ENCODE data around the gene TSHZ3.

TSHZ3 gene

GRCh38 chr19:31354799-31355664, 5.8 kb upstream of the TSHZ3 start:
- no peak for DNase-seq

- DNase-seq, result no peak
These were observed 5.1 kb upstream of the TSHZ3 start for GRCh38 chr19:31354316-31354715.

- no peak for DNase-seq
These were observed 4.6 kb upstream of the TSHZ3 start for GRCh38 chr19:31353833-31354232.

GRCh38 chr19:31352782-31353651, 3.8 kb upstream of the TSHZ3 start:
- DNase-seq, result no peak

- DNase-seq, result no peak
These were observed 3.1 kb upstream of the TSHZ3 start for GRCh38 chr19:31352296-31352781.

- DNase-seq, result no peak
These were observed 2.6 kb upstream of the TSHZ3 start for GRCh38 chr19:31351855-31352195.

- DNase-seq, result no peak
These were observed 2.0 kb upstream of the TSHZ3 start for GRCh38 chr19:31351056-31351854.

GRCh38 chr19:31350693-31351055, 1.4 kb upstream of the TSHZ3 start:
- DNase-seq, result peak; percentile 3

GRCh38 chr19:31350033-31350692, 927 bp upstream of the TSHZ3 start:
- no peak for DNase-seq

GRCh38 chr19:31348481-31349159, 616 bp downstream of the TSHZ3 start:
- DNase-seq, result no peak

GRCh38 chr19:31347828-31348392, 1.3 kb downstream of the TSHZ3 start:
- no peak for DNase-seq

- DNase-seq, result no peak
These were observed 1.9 kb downstream of the TSHZ3 start for GRCh38 chr19:31347354-31347753.

GRCh38 chr19:31346184-31347059, 2.8 kb downstream of the TSHZ3 start:
- no peak for DNase-seq

GRCh38 chr19:31344403-31344802, 4.8 kb downstream of the TSHZ3 start:
- DNase-seq, result no peak

- no peak for DNase-seq
These were observed 6.3 kb downstream of the TSHZ3 start for GRCh38 chr19:31342926-31343325.

- no peak for DNase-seq
These were observed 8.9 kb downstream of the TSHZ3 start for GRCh38 chr19:31340042-31341025.

- no peak for DNase-seq
These were observed 9.8 kb downstream of the TSHZ3 start for GRCh38 chr19:31339411-31339810.

- DNase-seq, result no peak
These were observed 11.0 kb downstream of the TSHZ3 start for GRCh38 chr19:31338069-31338776.

Measured in NCI-H146 (cell line).